Mesendoderm (in vitro differentiated cells): ENCODE data around the gene ARRB1.

ENCODE experiments used
- DNase-seq: peaks from one replicate; pipeline ENCODE4 v3.0.0; 2013
- H2AK5ac ChIP-seq: 2 replicates; pipeline ENCODE4 v1.6.1; 2013; ENCODE audit warnings: low read length, inconsistent platforms
- H2BK120ac ChIP-seq: 2 replicates; pipeline ENCODE4 v1.6.1; 2013; ENCODE audit warnings: low read depth, mild to moderate bottlenecking, low read length, moderate library complexity, mixed read lengths
- H2BK15ac ChIP-seq: replicated peaks from 2 replicates; pipeline ENCODE4 v1.6.1; 2013; ENCODE audit warnings: low read depth, mild to moderate bottlenecking, moderate library complexity
- H2BK5ac ChIP-seq: 2 replicates; pipeline ENCODE4 v1.6.1; 2013; ENCODE audit warnings: low read length, inconsistent platforms
- H3K18ac ChIP-seq: 2 replicates; pipeline ENCODE4 v1.6.1; 2013; ENCODE audit warnings: mild to moderate bottlenecking, low read length, mixed read lengths
- H3K23ac ChIP-seq: one replicate; pipeline ENCODE4 v1.6.1; 2013; ENCODE audit warnings: low read length
- H3K27ac ChIP-seq: 2 replicates; pipeline ENCODE4 v1.5.1; 2013; ENCODE audit warnings: low read depth, mild to moderate bottlenecking, inconsistent platforms, low read length, moderate library complexity
- H3K27me3 ChIP-seq: 2 replicates; pipeline ENCODE4 v1.6.1; 2013; ENCODE audit warnings: low read length, control low read depth, mild to moderate bottlenecking, inconsistent platforms; ENCODE audit not compliant: insufficient read depth, poor library complexity
- H3K36me3 ChIP-seq: 2 replicates; pipeline ENCODE4 v1.6.1; 2013; ENCODE audit warnings: low read length, inconsistent platforms; ENCODE audit not compliant: control insufficient read depth, insufficient read depth
- H3K4ac ChIP-seq: one replicate; pipeline ENCODE4 v1.6.1; 2013; ENCODE audit warnings: low read depth, mild to moderate bottlenecking, low read length, moderate library complexity
- H3K4me1 ChIP-seq: 2 replicates; pipeline ENCODE4 v1.6.1; 2013; ENCODE audit warnings: low read depth, low read length, inconsistent platforms; ENCODE audit not compliant: control insufficient read depth
- H3K4me2 ChIP-seq: 2 replicates; pipeline ENCODE4 v1.6.1; 2013; ENCODE audit warnings: low read length
- H3K4me3 ChIP-seq: 2 replicates; pipeline ENCODE4 v1.5.1; 2013; ENCODE audit warnings: mild to moderate bottlenecking, low read length
- H3K56ac ChIP-seq: one replicate; pipeline ENCODE4 v1.6.1; 2013; ENCODE audit warnings: low read length
- H3K79me1 ChIP-seq: 2 replicates; pipeline ENCODE4 v1.6.1; 2013; ENCODE audit warnings: low read length, inconsistent platforms
- H3K79me2 ChIP-seq: 2 replicates; pipeline ENCODE4 v1.6.1; 2013; ENCODE audit warnings: mild to moderate bottlenecking, low read length; ENCODE audit not compliant: control insufficient read depth, insufficient read depth
- H3K9ac ChIP-seq: 2 replicates; pipeline ENCODE4 v1.6.1; 2013; ENCODE audit warnings: low read length, inconsistent platforms
- H4K5ac ChIP-seq: one replicate; pipeline ENCODE4 v1.6.1; 2013; ENCODE audit warnings: low read length
- H4K8ac ChIP-seq: one replicate; pipeline ENCODE4 v1.6.1; 2013; ENCODE audit warnings: low read depth, mild to moderate bottlenecking, control low read depth, low read length, moderate library complexity
- WGBS: extraction: QIAGEN DNeasy Blood & Tissue Kit; methylation state at CpG from one replicate; pipeline ENCODE4 v1.1.7; 2013; ENCODE audit warnings: low lambda C conversion rate, missing lambda C conversion rate; ENCODE audit not compliant: insufficient coverage; ENCODE audit errors: extremely low coverage; 5-methylcytosine and 5-hydroxymethylcytosine counted together

Gene ARRB1

GRCh38 chr11:75376175-75376574 lies 24.7 kb upstream of the ARRB1 start:
- Histone ChIP-seq H3K4ac (peak overlapping the region; percentile 20), H3K79me1 (no peaks in the 10 kb centered on the region), H2BK15ac (no peak overlapping the region), H2BK5ac (no peak overlapping the region), H3K4me3 (no peak overlapping the region), H3K9ac (no peak overlapping the region), H3K23ac (no peak overlapping the region), H3K79me2 (no peaks in the 10 kb centered on the region), H2AK5ac (no peak overlapping the region), H4K5ac (no peak overlapping the region), H3K56ac (peak overlapping the region; percentile 60), H3K27ac (no peak overlapping the region), H4K8ac (no peak overlapping the region), H3K27me3 (no peaks in the 10 kb centered on the region), H3K18ac (no peak overlapping the region), H3K36me3 (no peaks in the 10 kb centered on the region), H3K4me2 (no peak overlapping the region), H3K4me1 (peaks cover 2% of the 10 kb centered on the region), H2BK120ac (no peak overlapping the region)
- no CpG with 5 or more reads among the region's 9 CpGs for WGBS
- DNase-seq = peak; percentile 69

- no CpG with 5 or more reads among the region's 8 CpGs for WGBS
- Histone ChIP-seq H2BK5ac (no peak overlapping the region), H3K79me2 (no peaks in the 10 kb centered on the region), H3K4ac (no peak overlapping the region), H3K18ac (no peak overlapping the region), H2BK15ac (no peak overlapping the region), H3K27me3 (no peaks in the 10 kb centered on the region), H3K36me3 (no peaks in the 10 kb centered on the region), H2BK120ac (no peak overlapping the region), H3K27ac (no peak overlapping the region), H3K4me2 (no peak overlapping the region), H3K4me1 (peaks cover 2% of the 10 kb centered on the region), H3K56ac (peak overlapping the region; percentile 10), H3K9ac (no peak overlapping the region), H3K4me3 (no peak overlapping the region), H3K23ac (no peak overlapping the region), H4K5ac (no peak overlapping the region), H2AK5ac (peak overlapping the region; percentile 18), H4K8ac (no peak overlapping the region), H3K79me1 (no peaks in the 10 kb centered on the region)
- no peak for DNase-seq
These were observed 24.2 kb upstream of the ARRB1 start for GRCh38 chr11:75375626-75376025.

GRCh38 chr11:75374646-75375045 lies 23.2 kb upstream of the ARRB1 start:
- Histone ChIP-seq H2BK5ac (no peak overlapping the region), H3K23ac (no peak overlapping the region), H2BK15ac (no peak overlapping the region), H3K4ac (no peak overlapping the region), H2AK5ac (no peak overlapping the region), H4K8ac (no peak overlapping the region), H2BK120ac (no peak overlapping the region), H3K4me3 (no peak overlapping the region), H3K18ac (no peak overlapping the region), H3K79me2 (no peaks in the 10 kb centered on the region), H3K27ac (no peak overlapping the region), H3K36me3 (no peaks in the 10 kb centered on the region), H3K4me2 (no peak overlapping the region), H4K5ac (no peak overlapping the region), H3K79me1 (no peaks in the 10 kb centered on the region), H3K27me3 (no peaks in the 10 kb centered on the region), H3K9ac (no peak overlapping the region), H3K56ac (no peak overlapping the region), H3K4me1 (peaks cover 2% of the 10 kb centered on the region)
- 100% methylated on average over 2 of the region's 4 CpGs for WGBS
- DNase-seq = no peak

GRCh38 chr11:75373201-75373600 lies 21.7 kb upstream of the ARRB1 start:
- H2AK5ac ChIP-seq = no peak overlapping the region
- no peak overlapping the region for H3K4me2 ChIP-seq

GRCh38 chr11:75371949-75372876 lies 20.8 kb upstream of the ARRB1 start:
- no peaks in the 10 kb centered on the region for H3K79me2 ChIP-seq
- no peaks in the 10 kb centered on the region for H3K36me3 ChIP-seq
- H3K9ac ChIP-seq = peak overlapping the region; percentile 24
- no peaks in the 10 kb centered on the region for H3K79me1 ChIP-seq
- peaks cover 2% of the 10 kb centered on the region for H3K4me1 ChIP-seq
- H4K8ac ChIP-seq = no peak overlapping the region
- no peak overlapping the region for H2BK15ac ChIP-seq
- no peak overlapping the region for H3K4me2 ChIP-seq
- WGBS = no CpG with 5 or more reads among the region's 8 CpGs
- no peak overlapping the region for H3K27ac ChIP-seq
- H3K27me3 ChIP-seq = no peaks in the 10 kb centered on the region
- H4K5ac ChIP-seq = no peak overlapping the region
- H3K23ac ChIP-seq = peak overlapping the region; percentile 80
- DNase-seq = no peak
- H3K4ac ChIP-seq = no peak overlapping the region
- H3K4me3 ChIP-seq = no peak overlapping the region
- H2BK120ac ChIP-seq = no peak overlapping the region
- peak overlapping the region; percentile 10 for H3K56ac ChIP-seq
- H2BK5ac ChIP-seq = no peak overlapping the region
- peak overlapping the region; percentile 14 for H2AK5ac ChIP-seq
- H3K18ac ChIP-seq = no peak overlapping the region

More at GRCh38 chr11:75373201-75373600, 21.7 kb upstream of the ARRB1 start:
- Histone ChIP-seq H2BK5ac (no peak overlapping the region), H3K79me1 (no peaks in the 10 kb centered on the region), H3K56ac (no peak overlapping the region), H3K27ac (no peak overlapping the region), H3K4ac (no peak overlapping the region), H3K4me1 (peaks cover 2% of the 10 kb centered on the region), H3K79me2 (no peaks in the 10 kb centered on the region), H3K23ac (no peak overlapping the region), H3K36me3 (no peaks in the 10 kb centered on the region), H2BK15ac (no peak overlapping the region), H3K9ac (no peak overlapping the region), H3K27me3 (no peaks in the 10 kb centered on the region), H3K4me3 (no peak overlapping the region), H2BK120ac (no peak overlapping the region), H4K5ac (no peak overlapping the region), H4K8ac (no peak overlapping the region), H3K18ac (no peak overlapping the region)
- DNase-seq = no peak
- WGBS = no CpG with 5 or more reads among the region's 8 CpGs
